SU-DHL-6 (cell line): ENCODE data around the gene MELK.

Experiments used
- H2AFZ ChIP-seq: fragments of 200-600 bp; sonication (generic); 2 replicates; pipeline ENCODE4 v1.6.1; 2014; ENCODE audit warnings: low read depth, mild to moderate bottlenecking, moderate library complexity, mixed read lengths, antibody characterized with exemption, low read length; ENCODE audit not compliant: severe bottlenecking
- H3F3A ChIP-seq: fragments of 200-600 bp; shearing (Covaris generic); 2 replicates; pipeline ENCODE4 v1.6.0; 2016; ENCODE audit warnings: antibody characterized with exemption, mild to moderate bottlenecking; ENCODE audit not compliant: insufficient read depth
- H3K27ac ChIP-seq: fragments of 200-600 bp; sonication (generic); 2 replicates; pipeline ENCODE4 v1.5.1; 2016; ENCODE audit warnings: low read depth, mild to moderate bottlenecking, low read length, moderate library complexity, mixed read lengths
- H3K27me3 ChIP-seq: fragments of 200-600 bp; sonication (generic), shearing (Covaris generic); 2 replicates; pipeline ENCODE4 v1.6.0; 2014; ENCODE audit warnings: mild to moderate bottlenecking, low read length
- H3K36me3 ChIP-seq: fragments of 200-600 bp; sonication (generic); 2 replicates; pipeline ENCODE4 v1.6.1; 2014; ENCODE audit warnings: mild to moderate bottlenecking, low read length, mixed read lengths
- H3K4me2 ChIP-seq: fragments of 300-600, 200-600 bp; shearing (Covaris generic), sonication (generic); 2 replicates; pipeline ENCODE4 v1.6.0; 2014; ENCODE audit warnings: low read length, low read depth, mild to moderate bottlenecking; ENCODE audit not compliant: poor library complexity, severe bottlenecking
- H3K4me3 ChIP-seq: fragments of 200-600 bp; sonication (generic); 2 replicates; pipeline ENCODE4 v1.5.1; 2014; ENCODE audit warnings: antibody characterized with exemption, low read length, mild to moderate bottlenecking, mixed read lengths; ENCODE audit not compliant: insufficient read depth, poor library complexity, severe bottlenecking
- H3K79me2 ChIP-seq: fragments of 200-600 bp; sonication (generic); 2 replicates; pipeline ENCODE4 v1.6.1; 2014; ENCODE audit warnings: mild to moderate bottlenecking, low read length, moderate library complexity; ENCODE audit not compliant: insufficient read depth
- H3K9ac ChIP-seq: fragments of 200-600 bp; sonication (generic); 2 replicates; pipeline ENCODE4 v1.7.0; 2014; ENCODE audit warnings: mild to moderate bottlenecking, low read length
- H3K9me2 ChIP-seq: fragments of 200-600 bp; sonication (generic); replicated peaks from 2 replicates; pipeline ENCODE4 v1.6.1; 2014; ENCODE audit warnings: low read length; ENCODE audit not compliant: insufficient read depth
- H3K9me3 ChIP-seq: fragments of 200-600 bp; sonication (generic); 2 replicates; pipeline ENCODE4 v1.6.1; 2014; ENCODE audit warnings: low read length, mixed read lengths; ENCODE audit not compliant: insufficient read depth
- H4K20me1 ChIP-seq: fragments of 200-600 bp; sonication (generic); 2 replicates; pipeline ENCODE4 v1.6.1; 2014; ENCODE audit warnings: low read depth, mild to moderate bottlenecking, antibody characterized with exemption, low read length, moderate library complexity, mixed read lengths
- CTCF ChIP-seq: fragments of 200-600 bp; sonication (generic); IDR thresholded peaks from one replicate; pipeline ENCODE4 v1.5.1; 2017; ENCODE audit warnings: antibody characterized with exemption, mild to moderate bottlenecking, low read length, moderate library complexity; ENCODE audit not compliant: insufficient read depth, poor library complexity, severe bottlenecking
- EZH2phosphoT487 ChIP-seq: fragments of 200-600 bp; sonication (generic), shearing (Covaris generic); conservative IDR thresholded peaks from 2 replicates; pipeline ENCODE4 v1.6.1; 2018; ENCODE audit warnings: mild to moderate bottlenecking, antibody characterized with exemption, low read length, moderate library complexity, mixed read lengths

Gene MELK

GRCh38 chr9:36603006-36603405 is 30.3 kb downstream of the MELK start:
- Histone ChIP-seq H3K9ac (no peak overlapping the region), H2AFZ (no peak overlapping the region), H3K79me2 (peaks cover 33% of the 10 kb centered on the region), H3K4me2 (no peak overlapping the region), H3K27ac (no peak overlapping the region), H3K36me3 (peaks cover 61% of the 10 kb centered on the region), H4K20me1 (0 out of 2 replicates have a peak, but pooled peaks cover 7% of the 10 kb centered on the region), H3F3A (peaks cover 9% of the 10 kb centered on the region; the same call in 1 of the 2 replicates), H3K9me3 (no peaks in the 10 kb centered on the region), H3K9me2 (no peaks in the 10 kb centered on the region), H3K4me3 (no peak overlapping the region), H3K27me3 (no peaks in the 10 kb centered on the region)
- TF ChIP-seq EZH2phosphoT487: no peak

GRCh38 chr9:36609306-36609705 is 36.6 kb downstream of the MELK start:
- Histone ChIP-seq H3K27me3 (no peaks in the 10 kb centered on the region), H3K79me2 (peaks cover 21% of the 10 kb centered on the region), H3K9me3 (no peaks in the 10 kb centered on the region), H3K4me3 (no peak overlapping the region), H3K9me2 (no peaks in the 10 kb centered on the region), H3K36me3 (peaks cover 45% of the 10 kb centered on the region), H3F3A (0 out of 2 replicates have a peak, but pooled peaks cover 4% of the 10 kb centered on the region), H3K27ac (no peak overlapping the region), H3K4me2 (no peak overlapping the region), H4K20me1 (0 out of 2 replicates have a peak, but pooled peaks cover 7% of the 10 kb centered on the region), H3K9ac (no peak overlapping the region), H2AFZ (no peak overlapping the region)
- no peak for TF ChIP-seq CTCF
- no peak for TF ChIP-seq EZH2phosphoT487

- Histone ChIP-seq H3K4me3 (no peak overlapping the region), H4K20me1 (peaks cover 11% of the 10 kb centered on the region; the same call in 1 of the 2 replicates), H3K27me3 (no peaks in the 10 kb centered on the region), H3K27ac (no peak overlapping the region), H3K9ac (no peak overlapping the region), H3K4me2 (no peak overlapping the region), H3K9me3 (no peaks in the 10 kb centered on the region), H3K36me3 (peaks cover 34% of the 10 kb centered on the region), H3K9me2 (no peaks in the 10 kb centered on the region), H3K79me2 (peaks cover 42% of the 10 kb centered on the region), H3F3A (peaks cover 10% of the 10 kb centered on the region; the same call in 1 of the 2 replicates), H2AFZ (no peak overlapping the region)
- TF ChIP-seq EZH2phosphoT487 (no peak), CTCF (no peak)
These were observed 49.4 kb downstream of the MELK start for GRCh38 chr9:36622121-36622520.

GRCh38 chr9:36623280-36623679 is 50.6 kb downstream of the MELK start:
- Histone ChIP-seq H3F3A (peaks cover 7% of the 10 kb centered on the region; the same call in 1 of the 2 replicates), H3K79me2 (peaks cover 35% of the 10 kb centered on the region), H3K4me2 (no peak overlapping the region), H2AFZ (no peak overlapping the region), H3K9ac (no peak overlapping the region), H3K4me3 (no peak overlapping the region), H3K27me3 (no peaks in the 10 kb centered on the region), H4K20me1 (peaks cover 11% of the 10 kb centered on the region; the same call in 1 of the 2 replicates), H3K36me3 (peaks cover 29% of the 10 kb centered on the region), H3K27ac (no peak overlapping the region), H3K9me2 (no peaks in the 10 kb centered on the region), H3K9me3 (no peaks in the 10 kb centered on the region)
- no peak for TF ChIP-seq EZH2phosphoT487
- TF ChIP-seq CTCF: no peak
